NCI-H128 (cell line): Measurements from ENCODE around the gene ZBTB24.
"Not testable (repeated sequence)": the region's sequence is repeated elsewhere in the genome, so short reads cannot be mapped to it uniquely, and the experiment has no call there.

ENCODE experiments used
- DNase-seq: peaks from one replicate; lab custom pipeline; 2025; ENCODE audit not compliant: unreplicated experiment; lab: John Stamatoyannopoulos, UW

The ZBTB24 gene

DNA sequence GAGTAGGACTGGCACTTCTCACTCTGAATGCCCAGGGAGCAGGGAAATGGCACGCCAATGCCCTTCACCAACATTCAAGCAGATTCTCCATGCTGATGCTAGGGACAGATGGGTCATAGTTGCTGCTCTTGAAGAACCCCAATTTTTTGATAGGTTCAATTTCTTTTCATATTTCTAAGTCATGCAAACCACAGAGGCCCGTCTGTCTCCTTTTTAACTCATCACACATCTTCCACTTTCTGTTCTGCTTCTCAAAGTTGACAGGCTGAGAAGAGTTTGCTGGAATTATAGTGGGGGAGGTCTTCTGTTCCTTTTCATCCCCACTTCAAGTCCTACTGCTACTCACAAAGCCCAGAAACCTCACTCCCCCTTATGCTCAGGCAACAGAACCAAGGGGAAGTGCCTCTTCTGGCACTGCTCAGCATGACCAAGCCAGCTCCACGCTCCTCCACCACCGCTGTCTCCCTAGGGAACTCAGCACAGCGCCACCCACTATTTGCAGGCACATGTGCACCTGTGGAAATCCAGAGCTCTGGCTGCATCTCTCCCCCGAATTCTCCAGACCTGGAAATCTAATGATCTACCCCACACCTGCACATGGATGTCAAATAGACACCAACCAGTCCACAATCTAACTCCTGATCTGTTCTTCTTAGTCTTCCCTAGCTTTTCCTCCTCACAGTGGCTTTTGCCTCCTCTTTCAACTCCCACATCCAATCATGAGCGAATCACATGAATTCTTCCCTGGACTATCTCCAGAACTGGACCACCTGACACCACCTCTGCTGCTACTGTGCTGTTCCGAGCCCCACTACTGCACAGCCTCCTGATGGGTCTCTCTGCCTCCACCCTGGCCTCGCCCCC lies 10.7 kb downstream of the ZBTB24 start:
- DNase-seq: no peak

DNA sequence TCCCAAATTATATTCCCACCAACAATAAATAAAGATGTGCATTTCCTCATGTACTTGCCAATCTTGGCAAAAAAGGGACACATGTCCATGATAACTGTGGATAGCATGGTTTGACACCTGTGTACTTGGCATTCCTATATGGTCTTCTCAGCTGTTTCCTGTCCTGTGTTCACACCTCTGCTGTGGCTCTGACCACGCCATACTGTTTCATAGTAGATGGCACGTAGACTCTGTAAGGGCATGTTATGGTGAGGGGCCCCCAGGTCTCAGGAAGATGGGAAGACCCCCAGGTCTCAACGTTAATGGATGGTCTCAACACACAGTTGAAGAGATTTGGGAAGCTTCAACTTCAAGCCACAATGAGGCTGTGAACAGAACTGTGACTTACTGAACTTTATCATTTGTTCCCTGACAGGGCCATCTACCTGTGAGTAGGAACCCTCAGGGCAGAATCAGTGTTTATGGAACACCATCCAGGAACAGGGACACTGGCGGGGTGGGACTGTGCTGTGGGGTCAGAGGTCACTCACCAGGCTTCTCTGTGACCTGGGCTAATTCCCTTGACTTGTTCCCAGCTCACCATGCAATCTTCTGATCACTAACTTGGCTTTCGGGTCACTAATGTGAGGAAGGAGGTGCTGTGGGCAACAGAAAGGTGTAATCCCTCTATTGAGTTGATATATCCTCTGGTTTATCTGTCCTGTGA lies 11.8 kb downstream of the ZBTB24 start:
- no peak for DNase-seq

DNA sequence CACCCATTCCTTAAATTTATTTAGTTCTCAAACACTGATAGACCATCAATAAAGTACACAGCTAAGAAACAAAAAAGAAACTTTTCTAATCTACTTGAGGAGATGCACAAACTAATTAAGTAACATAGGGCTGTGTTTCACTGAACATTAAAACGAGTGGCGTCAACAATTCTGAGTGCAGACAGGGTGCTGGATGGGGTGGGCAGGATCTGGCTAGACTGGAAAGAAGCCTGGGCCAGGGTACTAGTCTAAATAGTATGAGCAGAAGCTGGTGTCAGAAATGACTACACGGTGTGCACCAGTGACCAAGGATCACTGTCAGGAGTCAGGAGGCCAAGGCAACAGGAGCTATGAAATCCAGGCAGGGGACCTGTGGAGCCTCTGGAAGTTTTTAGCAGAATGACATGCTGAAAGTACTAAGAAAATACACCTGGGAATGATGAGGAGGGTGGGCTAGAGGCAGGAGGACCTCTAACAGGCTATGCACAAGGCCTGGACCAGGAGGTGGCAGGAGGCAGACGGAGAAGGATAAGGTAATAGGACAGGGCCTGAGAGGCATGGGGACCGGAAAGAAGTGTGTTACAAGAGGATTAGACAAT lies 13.3 kb downstream of the ZBTB24 start:
- no peak for DNase-seq

DNA sequence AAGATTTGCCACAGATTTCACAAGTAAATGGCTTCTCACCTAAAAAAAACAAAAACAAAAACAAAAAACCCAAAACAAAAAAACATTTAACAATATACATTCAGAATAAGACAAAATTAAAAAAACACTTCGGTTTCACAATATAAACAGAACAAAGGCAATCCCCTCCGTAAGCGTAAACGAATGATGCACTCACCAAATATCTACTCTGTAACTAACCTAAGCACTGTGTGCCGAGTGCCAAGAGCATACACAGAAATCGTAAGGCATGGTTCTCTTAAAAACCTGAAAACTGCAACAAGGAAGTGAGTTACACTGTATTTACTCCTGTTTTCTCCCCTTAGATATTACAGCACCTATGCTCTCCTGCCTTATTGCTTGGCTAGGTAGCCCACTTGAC lies 15.3 kb downstream of the ZBTB24 start:
- no peak for DNase-seq

DNA sequence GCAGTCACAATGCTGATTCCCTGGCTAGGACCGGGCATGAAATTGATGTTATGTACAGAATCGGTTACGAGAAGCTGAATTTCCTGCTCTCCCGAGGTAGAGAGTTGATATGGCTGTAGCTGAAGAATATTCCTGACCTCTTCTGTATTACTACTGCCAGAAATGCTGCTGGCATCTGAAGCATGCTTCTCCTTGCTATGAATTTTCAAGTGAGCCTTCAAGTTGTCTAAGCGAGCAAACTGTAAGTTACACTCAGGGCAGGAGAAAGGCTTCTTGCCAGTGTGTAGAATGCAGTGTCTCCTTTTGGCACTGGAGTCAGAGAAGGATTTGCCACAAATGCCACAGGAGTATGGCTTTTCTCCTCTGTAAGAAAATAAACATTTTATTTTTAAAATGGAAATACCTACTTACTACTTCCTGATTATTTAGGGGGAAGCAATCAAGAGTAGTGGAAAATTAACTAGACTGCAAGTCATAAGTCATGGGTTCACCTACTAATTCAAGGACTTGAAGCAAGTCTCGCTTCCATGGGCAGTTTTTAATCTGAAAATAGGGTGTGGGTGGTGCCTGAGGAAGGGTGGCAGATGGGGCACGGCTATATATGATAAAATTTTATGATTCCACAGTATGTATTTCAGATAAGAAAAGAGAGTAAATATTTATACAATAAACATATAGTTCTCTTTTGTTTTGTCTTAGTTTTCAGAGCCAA lies 16.7 kb downstream of the ZBTB24 start:
- no peak for DNase-seq

DNA sequence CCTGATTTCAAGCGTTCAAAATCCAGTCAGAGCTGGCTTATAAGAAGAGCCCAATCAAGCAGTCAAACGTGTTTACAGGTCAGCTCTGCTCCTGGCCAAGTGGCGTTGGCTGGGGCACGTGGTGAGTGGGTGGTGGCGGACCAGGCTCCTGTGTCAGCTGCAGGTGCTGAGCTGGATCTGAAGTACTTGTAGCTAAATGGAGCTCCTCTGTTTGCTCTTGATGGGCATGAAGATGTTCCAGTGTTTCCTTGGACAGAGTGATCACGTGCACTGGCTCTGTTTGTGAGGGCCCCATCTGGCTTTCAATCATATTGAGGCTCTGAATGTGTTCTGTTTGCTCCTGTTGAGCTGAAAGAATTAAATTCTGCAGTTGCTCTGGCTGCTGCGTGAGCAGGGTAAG lies 17.2 kb downstream of the ZBTB24 start:
- peak; percentile 25 for DNase-seq

DNA sequence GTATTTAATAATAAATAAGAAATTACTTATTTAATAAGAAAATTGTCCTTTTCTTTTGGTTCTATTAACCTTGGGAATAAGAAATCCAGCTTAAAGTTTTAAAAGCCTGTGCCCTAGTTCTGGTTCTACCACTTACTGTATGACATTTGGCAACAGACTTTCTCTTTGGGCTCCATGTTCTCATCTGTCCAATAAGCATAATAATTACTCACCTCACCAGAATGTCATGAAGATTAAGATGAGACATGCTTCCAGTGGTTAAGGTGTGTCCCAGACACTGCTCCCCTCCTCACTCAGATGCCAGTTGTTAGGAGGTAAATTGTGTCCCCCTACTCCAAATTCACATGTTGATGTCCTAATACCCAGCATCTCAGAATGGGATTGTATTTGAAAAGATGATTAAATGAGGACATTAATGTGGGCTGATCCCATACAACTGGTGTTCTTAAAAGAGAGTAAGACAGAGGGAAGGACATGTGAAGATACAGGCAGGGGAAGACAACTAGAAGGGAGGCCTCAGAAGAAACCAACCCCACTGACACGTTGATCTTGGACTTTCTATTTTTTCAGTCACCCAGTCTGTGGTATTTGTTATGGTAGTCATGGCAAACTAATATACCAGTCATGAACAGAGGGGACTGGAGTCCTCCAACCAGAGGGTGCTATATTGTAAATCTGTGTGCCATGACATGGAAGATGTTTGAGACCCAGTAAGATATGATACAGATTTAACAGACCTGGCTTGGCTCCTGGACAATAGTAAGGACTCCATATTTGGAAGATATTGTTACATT lies 21.1 kb downstream of the ZBTB24 start:
- DNase-seq: no peak

DNA sequence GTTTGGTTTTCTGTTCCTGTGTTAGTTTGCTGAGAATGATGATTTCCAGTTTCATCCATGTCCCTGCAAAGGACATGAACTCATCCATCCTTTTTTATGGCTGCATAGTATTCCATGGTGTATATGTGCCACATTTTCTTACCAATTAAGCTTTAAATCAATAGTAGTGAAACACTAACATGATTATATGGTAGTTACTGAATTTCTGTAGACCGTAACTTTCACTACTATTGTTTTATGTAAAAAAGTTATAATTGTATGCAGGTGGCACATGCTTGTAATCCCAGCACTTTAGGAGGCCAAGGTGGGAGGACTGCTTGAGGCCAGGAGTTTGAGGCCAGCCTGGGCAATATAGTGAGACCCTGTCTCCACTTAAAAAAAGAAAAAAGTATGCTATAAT lies 21.8 kb downstream of the ZBTB24 start:
- not testable (repeated sequence) for DNase-seq

DNA sequence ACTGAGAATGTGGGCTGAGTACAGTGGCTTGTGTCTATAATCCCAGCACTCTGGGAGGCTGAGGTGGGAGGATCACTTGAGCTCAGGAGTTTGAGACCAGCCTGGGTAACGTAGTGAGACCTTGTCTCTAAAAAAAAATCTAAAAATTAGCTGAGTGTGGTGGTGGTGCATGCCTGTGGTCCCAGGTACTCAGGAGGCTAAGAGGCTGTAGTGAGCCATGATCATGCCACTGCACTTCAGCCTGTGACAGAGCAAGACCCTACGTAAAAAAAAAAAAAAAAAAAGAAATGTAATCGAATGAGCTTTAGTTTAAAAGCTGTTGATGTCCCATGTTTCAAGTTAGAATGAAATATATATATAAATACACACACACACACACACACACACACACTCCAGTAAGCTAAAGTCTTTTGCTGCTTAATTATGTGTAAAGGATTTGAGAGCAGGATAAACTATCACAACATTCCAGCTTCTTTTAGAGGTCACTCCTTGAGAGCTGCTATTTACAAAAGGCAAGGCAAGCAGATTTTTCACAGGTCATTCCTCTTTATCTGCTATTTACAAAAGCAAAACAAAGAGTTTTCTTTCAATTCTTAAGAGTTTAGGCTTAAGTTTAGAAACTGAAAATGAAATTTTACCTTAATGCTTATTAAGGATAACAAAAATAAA lies 22.7 kb downstream of the ZBTB24 start:
- no peak for DNase-seq

DNA sequence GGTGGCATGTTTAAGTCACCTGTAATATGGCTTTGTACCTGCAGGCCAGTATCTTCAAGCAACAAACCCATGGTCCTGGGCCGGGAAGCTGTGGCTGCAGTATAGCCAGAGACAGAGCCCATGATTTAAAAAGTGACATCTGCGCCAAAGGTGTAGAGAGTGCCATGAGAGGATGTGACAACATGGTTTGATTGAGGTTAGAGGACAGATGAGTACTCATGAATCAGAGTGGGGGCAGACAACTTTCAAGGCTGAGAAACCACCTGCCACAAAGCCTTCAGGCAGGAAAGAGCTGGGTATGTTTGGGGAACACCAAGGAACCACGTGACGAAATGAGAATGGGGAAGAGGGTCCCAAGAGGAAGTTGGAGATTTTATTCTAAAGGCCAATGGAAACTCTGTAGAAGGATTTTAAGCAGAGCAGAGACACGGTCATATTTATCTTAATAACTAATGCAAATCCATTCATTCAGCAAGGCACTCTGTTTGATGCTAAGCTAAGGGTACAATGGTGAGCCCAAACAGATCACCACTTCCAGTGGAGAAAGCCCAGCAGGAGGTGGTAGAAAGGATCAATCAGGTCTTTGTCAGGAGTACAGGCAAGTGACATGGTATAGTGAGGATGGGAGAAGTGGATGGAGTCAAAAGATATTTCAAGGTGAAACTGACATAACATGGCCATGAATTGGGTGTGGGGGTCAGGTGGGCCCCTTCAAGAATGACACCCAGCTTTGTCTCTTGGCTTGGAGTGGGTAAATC lies 24.1 kb downstream of the ZBTB24 start:
- DNase-seq: no peak

DNA sequence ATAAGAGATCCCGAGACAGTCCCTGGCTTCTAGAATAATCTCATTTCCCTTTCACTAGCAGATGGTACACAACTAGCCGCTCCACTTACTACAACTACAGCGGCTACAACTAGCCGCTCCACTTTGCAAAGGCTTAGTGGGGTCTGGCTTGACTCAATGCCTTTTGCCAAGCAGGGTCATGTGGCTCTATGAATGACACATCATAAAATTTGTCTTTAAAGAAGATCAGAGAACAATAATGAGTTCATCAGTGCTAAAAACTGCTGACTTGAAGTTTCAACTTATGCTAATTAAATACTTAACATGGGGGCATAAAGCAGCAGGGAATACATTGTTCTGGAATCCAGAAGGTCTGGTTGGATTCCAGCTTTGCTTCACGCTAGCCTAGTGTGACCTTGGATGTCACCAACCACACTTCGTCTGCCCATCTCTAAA lies 25.4 kb downstream of the ZBTB24 start:
- DNase-seq: no peak

DNA sequence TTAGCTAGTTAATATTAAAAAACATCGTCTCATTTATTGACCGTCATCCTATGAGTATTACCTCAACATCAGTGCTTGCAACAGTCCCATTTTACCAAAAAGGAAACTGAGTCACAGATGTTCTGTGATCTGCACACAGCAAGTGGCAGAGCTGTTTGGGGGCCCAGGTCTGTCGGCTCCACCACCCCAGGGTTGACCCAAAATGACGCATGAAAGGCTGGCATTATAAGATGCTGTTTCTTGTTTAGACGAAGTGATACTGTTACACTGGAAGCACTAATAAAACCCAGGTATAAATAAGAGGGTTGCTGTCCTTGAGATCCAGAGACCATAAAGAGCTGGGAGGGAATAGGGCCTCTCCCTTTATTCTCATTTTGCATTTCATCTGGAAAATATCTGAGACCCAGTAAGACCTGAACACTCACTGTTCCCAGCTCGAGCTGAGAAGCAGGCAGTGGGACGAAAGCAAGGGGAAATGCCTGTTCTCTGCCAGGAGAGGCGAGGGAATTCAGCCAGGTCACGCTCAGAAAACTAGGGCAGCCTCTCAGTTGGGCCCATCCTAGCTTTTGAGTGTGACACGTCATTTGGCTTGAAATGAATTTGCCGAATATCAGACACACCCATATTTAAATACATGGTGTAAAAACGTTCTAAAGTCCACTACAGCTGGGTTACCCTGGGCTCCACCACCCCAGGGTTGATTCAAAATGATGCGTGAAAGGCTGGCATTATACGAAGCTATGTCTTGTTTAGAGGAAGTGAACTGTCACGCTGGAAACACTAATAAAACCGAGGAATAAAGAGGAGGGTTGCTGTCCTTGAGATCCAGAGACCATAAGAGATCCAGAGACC lies 26.1 kb downstream of the ZBTB24 start:
- no peak for DNase-seq

DNA sequence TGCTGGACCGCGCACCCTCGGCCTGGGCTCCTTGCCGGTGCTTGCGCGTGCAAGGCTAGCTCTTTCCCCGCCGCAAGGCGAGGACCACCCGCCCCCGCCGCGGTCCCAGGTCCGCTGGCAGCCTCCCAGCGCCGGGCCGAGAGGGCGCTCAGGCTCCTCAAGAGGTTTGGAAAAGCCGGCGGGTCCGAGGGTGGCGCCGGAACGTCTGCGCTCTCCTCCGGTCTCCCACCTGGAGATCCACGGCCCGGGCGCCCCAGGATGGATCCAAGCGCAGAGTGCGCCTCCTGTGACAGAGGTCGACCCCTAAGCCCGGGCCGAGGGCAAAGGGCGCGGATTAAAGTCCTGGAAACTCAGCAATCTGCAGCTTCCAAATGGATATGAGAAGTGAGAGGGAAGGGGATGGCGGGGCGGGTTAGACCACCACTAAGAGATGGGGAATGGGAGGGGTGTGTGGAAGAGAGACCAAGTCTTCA lies 26.9 kb downstream of the ZBTB24 start:
- DNase-seq: no peak

DNA sequence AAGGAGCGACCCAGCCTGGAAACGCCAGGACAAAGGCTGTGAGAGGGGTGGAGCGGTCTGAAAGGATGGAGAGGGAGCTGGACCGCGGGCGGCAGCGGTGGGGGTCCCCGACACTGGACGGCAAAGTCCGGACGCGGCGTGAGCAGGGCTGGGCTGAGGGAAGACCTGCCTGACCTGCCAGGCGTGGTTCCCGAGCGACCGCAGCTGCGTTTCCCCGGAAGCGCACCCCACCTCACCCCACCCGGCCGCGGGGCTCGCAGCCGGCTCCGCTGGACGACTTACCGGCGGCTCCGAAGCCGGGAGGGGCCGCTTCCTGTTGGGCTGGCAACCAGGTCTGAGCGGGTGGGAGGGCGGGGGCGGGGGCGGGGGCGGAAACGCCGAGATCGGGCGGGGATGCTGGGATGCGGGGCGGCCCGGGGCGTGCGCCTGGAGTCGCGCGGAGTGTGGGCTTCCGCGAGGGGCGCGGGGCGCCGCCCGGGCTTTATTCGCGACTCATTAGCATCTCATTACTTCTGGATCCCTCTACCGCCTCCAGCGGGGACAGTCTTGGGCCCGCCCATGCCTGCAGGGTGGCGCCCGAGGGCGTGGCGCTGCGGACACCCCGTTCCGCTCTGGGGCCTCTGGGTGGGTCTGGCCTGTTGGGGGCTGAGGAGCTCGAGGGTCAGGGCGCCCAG lies 27.4 kb downstream of the ZBTB24 start, which contains the start of gene MICAL1:
TSS of gene MICAL1 (minus strand) at position 336 of the 674 bp plus-strand sequence. CDS start 1,576 bp downstream, outside the sequence.
- DNase-seq: no peak

DNA sequence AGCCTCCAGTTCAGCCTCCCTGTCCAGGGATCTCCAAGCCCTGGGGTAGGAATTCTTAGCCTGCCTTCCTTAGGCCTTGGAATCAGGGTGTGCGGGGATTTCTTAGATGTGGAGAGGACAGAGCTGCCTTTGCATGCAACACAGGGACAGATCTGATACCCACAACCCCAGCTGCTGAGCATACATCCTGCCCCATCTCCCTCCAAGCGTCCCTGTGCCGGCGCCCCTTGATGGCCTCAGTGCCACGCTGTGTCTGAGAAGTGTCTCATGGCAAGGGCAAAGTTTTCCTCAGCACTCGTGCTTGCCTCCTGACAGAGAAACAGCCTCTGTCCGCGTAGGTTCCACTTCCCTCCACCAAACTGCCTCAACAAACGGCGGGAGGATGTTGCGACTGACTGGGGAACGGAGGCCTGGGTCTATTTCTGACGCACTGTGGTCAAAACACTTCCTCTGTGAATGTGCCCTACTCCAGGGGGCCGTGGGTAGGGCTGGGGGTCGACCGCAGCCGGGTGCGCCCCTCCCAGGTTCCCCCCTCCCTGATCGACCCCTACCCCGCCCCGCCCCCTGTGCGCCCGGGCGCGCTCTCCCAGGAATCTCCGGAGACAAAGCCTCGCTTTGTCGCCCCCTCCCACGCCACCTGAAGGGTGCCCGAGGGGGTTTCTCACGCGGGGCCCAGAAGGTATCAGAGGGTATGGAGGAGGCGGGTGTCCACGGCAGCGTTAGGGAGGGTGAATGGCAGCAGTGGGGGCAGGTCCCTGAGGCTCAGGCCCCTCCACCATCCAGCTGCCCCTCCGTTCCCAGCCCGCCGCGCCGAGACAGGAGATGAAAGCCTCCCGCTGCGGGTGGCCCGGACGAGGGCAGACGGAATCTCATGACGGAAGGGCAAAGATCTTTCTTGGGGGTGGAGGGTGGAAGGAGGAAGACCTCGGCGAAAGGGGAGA lies 28.3 kb downstream of the ZBTB24 start:
- no peak for DNase-seq
